ENCODE results near the gene DCT.
"Not testable (repeated sequence)": the region's sequence is repeated elsewhere in the genome, so short reads cannot be mapped to it uniquely, and the experiment has no call there.

The DCT gene

GRCh38 chr13:94479616-94480015, at the start of gene DCT:
TSS of gene DCT (minus strand) at chr13:94479682. CDS start at chr13:94479255, 427 bp downstream.
- no peak for DNase-seq (ENCODE audit: low spot score)
- TF ChIP-seq, protein P1, sequence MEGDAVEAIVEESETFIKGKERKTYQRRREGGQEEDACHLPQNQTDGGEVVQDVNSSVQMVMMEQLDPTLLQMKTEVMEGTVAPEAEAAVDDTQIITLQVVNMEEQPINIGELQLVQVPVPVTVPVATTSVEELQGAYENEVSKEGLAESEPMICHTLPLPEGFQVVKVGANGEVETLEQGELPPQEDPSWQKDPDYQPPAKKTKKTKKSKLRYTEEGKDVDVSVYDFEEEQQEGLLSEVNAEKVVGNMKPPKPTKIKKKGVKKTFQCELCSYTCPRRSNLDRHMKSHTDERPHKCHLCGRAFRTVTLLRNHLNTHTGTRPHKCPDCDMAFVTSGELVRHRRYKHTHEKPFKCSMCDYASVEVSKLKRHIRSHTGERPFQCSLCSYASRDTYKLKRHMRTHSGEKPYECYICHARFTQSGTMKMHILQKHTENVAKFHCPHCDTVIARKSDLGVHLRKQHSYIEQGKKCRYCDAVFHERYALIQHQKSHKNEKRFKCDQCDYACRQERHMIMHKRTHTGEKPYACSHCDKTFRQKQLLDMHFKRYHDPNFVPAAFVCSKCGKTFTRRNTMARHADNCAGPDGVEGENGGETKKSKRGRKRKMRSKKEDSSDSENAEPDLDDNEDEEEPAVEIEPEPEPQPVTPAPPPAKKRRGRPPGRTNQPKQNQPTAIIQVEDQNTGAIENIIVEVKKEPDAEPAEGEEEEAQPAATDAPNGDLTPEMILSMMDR (IDR thresholded peaks at IDR 0.05; ENCODE audit: borderline replicate concordance, control extremely low read depth, extremely low read depth, insufficient read depth, missing control alignments) = no peak
- in situ Hi-C loops (cut with MboI; ENCODE audit: low sequenced_read_pairs, unreplicated experiment) = no loop called here

DNA sequence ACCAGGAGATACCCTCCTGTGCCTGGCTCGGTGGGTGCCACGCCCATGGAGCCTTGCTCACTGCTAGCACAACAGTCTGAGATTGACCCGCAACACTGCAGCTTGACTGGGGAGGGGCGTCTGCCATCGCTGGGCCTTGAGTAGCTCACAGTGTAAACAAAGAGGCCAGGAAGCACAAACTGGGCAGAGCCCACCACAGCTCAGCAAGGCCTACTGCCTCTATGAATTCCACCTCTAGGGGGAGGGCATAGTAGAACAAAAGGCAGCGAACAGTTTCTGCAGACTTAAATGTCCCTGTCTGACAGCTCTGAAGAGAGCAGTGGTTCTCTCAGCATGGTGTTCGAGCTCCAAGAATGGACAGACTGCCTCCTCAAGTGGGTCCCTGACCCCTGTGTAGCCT, 47.5 kb upstream of the DCT start:
- DNase-seq (ENCODE audit: low spot score); in situ Hi-C loops (cut with MboI; ENCODE audit: low sequenced_read_pairs, unreplicated experiment): not testable (repeated sequence)

GRCh38 chr13:94525781-94526180, 46.3 kb upstream of the DCT start:
- in situ Hi-C loops (cut with MboI; ENCODE audit: low sequenced_read_pairs, unreplicated experiment) = no loop called here
- TF ChIP-seq, protein P1 (IDR thresholded peaks at IDR 0.05; ENCODE audit: borderline replicate concordance, control extremely low read depth, extremely low read depth, insufficient read depth, missing control alignments) = no peak
- DNase-seq (ENCODE audit: low spot score) = no peak

DNA sequence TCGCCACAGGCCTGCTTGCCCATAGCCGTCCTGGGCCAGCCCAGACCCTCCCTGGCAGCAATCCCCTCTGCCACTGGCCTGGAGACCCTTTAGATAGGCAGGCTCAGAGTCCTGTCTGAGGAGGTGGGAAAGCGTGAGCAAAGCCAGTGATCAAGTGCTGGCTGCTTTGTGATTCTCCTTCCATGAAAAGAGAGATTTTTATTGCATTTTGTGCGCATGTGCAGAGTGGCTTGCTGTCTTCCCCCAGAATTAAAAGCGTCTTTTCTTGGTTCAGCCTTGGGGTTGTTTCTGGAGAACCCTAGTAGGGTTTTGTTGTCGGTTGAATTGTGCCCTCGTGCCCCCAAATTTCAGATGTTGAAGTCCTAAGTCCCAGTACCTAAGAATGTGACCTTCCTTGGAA, 44.9 kb upstream of the DCT start:
- DNase-seq (ENCODE audit: low spot score) = no peak
- TF ChIP-seq, protein P1 (IDR thresholded peaks at IDR 0.05; ENCODE audit: borderline replicate concordance, control extremely low read depth, extremely low read depth, insufficient read depth, missing control alignments) = no peak
- in situ Hi-C loops (cut with MboI; ENCODE audit: low sequenced_read_pairs, unreplicated experiment) = no loop called here

DNA sequence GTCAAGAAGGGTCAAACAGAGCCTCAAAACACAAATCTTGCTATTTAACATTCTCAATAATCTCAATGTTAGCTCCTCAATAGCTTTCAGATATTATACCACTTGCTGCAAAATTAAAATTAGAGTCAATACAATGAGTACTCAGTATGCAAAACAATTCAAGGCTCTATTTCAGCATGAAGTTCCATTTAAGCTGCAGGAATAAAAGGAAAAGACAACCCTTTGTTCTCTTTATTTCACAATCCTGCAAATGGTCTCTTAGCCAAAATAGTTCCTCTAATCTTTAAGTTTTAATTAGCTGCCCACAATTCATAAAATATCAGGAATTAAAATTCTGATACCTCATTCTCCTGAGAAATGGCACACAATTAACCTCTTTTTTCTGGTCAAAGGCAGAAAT, 40.5 kb upstream of the DCT start:
- in situ Hi-C loops (cut with MboI; ENCODE audit: low sequenced_read_pairs, unreplicated experiment) = no loop called here
- TF ChIP-seq, protein P1 (IDR thresholded peaks at IDR 0.05; ENCODE audit: borderline replicate concordance, control extremely low read depth, extremely low read depth, insufficient read depth, missing control alignments) = no peak
- no peak for DNase-seq (ENCODE audit: low spot score)

DNA sequence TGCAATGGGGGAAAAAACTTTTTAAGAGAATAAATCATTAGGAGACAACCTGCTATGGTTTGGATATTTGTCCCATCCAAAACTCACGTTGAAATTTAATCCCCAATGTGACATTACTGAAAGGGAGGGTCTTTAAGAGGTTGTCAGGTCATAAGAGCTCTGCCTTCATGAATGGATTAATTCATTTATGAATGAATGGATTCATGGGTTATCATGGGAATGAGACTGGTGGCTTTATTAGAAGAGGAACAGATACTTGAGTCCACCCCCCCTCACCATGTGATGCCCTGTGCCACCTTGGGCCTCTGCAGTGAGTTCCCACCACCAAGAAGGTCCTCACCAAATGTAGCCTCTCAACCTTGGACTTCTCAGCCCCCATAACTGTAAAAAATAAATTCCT, 37.0 kb upstream of the DCT start:
- TF ChIP-seq, protein P1 (IDR thresholded peaks at IDR 0.05; ENCODE audit: borderline replicate concordance, control extremely low read depth, extremely low read depth, insufficient read depth, missing control alignments) = no peak
- DNase-seq (ENCODE audit: low spot score) = no peak
- in situ Hi-C loops (cut with MboI; ENCODE audit: low sequenced_read_pairs, unreplicated experiment) = no loop called here

- TF ChIP-seq, protein P1 (IDR thresholded peaks at IDR 0.05; ENCODE audit: borderline replicate concordance, control extremely low read depth, extremely low read depth, insufficient read depth, missing control alignments) = no peak
- in situ Hi-C loops (cut with MboI; ENCODE audit: low sequenced_read_pairs, unreplicated experiment) = no loop called here
- no peak for DNase-seq (ENCODE audit: low spot score)
Measured at GRCh38 chr13:94515911-94516310, 36.4 kb upstream of the DCT start.

All from GM13976 (cell line).